Chondrocyte (in vitro differentiated cells): ENCODE results near the gene TDP2. TPM values are rescaled to one million over a fixed set of nuclear protein-coding genes. Genes with fewer than 3 reads are reported as not detected.
"Not testable (repeated sequence)": the region's sequence is repeated elsewhere in the genome, so short reads cannot be mapped to it uniquely, and the experiment has no call there.

Source experiments
- DNase-seq: peaks from one replicate; pipeline ENCODE4 v3.0.0; 2021; ENCODE audit warnings: mixed read lengths, low spot score
- H3K27ac Mint-ChIP-seq: one replicate; pipeline ENCODE4 v1.8.0; 2021; ENCODE audit warnings: mild to moderate bottlenecking, moderate library complexity, mixed read lengths; ENCODE audit not compliant: unreplicated experiment
- H3K27me3 Mint-ChIP-seq: 2 replicates; pipeline ENCODE4 v1.8.0; 2021; ENCODE audit warnings: low read depth, mixed read lengths
- H3K36me3 Mint-ChIP-seq: 2 replicates; pipeline ENCODE4 v1.8.0; 2021; ENCODE audit warnings: low read depth, mixed read lengths
- H3K4me1 Mint-ChIP-seq: 2 replicates; pipeline ENCODE4 v1.8.0; 2021; ENCODE audit warnings: low read depth, mild to moderate bottlenecking, mixed read lengths
- H3K4me3 Mint-ChIP-seq: one replicate; pipeline ENCODE4 v1.8.0; 2021; ENCODE audit warnings: mild to moderate bottlenecking, moderate library complexity, mixed read lengths; ENCODE audit not compliant: unreplicated experiment
- H3K9me3 Mint-ChIP-seq: 2 replicates; pipeline ENCODE4 v1.8.0; 2021; ENCODE audit warnings: low read depth, mixed read lengths
- total RNA-seq: library from RNA; stranded (reverse); gene quantifications from 3 replicates; pipeline ENCODE4 v1.2.1, GENCODE V29; 2021
- TF ChIP-seq, protein P1 (sequence below): fragments of 200-600 bp; sonication (generic); IDR thresholded peaks from 2 replicates; pipeline ENCODE4 v1.5.0; 2021; ENCODE audit warnings: antibody characterized with exemption, mild to moderate bottlenecking, moderate library complexity

TDP2 gene
- total RNA-seq, 1 donor from 2014 or later, result 23.4 TPM

DNA sequence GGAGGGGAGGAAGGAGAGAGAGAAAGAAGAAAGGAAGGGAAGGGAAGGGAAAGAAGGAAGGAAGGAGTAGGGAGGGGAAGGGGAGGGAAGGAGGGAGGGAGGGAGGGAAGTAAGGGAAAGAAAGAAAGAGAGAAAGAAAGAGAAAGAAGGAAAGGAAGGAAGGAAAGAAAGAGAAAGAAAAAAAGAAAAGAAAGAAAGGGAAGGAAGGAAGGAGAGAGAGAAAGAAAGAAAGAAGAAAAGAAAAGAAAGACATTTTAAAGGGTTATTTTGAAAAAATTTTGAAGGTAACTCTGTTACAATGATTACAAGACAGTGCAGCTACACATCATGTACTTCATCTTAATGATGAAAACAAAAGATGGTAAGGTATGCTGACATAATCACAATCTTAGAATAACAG lies 24.6 kb downstream of the TDP2 start:
- H3K9me3 Mint-ChIP-seq, result peaks cover 5% of the 10 kb centered on the region
- TF ChIP-seq, protein P1, sequence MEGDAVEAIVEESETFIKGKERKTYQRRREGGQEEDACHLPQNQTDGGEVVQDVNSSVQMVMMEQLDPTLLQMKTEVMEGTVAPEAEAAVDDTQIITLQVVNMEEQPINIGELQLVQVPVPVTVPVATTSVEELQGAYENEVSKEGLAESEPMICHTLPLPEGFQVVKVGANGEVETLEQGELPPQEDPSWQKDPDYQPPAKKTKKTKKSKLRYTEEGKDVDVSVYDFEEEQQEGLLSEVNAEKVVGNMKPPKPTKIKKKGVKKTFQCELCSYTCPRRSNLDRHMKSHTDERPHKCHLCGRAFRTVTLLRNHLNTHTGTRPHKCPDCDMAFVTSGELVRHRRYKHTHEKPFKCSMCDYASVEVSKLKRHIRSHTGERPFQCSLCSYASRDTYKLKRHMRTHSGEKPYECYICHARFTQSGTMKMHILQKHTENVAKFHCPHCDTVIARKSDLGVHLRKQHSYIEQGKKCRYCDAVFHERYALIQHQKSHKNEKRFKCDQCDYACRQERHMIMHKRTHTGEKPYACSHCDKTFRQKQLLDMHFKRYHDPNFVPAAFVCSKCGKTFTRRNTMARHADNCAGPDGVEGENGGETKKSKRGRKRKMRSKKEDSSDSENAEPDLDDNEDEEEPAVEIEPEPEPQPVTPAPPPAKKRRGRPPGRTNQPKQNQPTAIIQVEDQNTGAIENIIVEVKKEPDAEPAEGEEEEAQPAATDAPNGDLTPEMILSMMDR, result no peak
- H3K27ac Mint-ChIP-seq, result no peak overlapping the region
- H3K4me1 Mint-ChIP-seq, result peaks cover 13% of the 10 kb centered on the region
- peaks cover 13% of the 10 kb centered on the region for H3K27me3 Mint-ChIP-seq
- H3K4me3 Mint-ChIP-seq, result no peak overlapping the region
- no peak for DNase-seq
- H3K36me3 Mint-ChIP-seq, result no peaks in the 10 kb centered on the region

DNA sequence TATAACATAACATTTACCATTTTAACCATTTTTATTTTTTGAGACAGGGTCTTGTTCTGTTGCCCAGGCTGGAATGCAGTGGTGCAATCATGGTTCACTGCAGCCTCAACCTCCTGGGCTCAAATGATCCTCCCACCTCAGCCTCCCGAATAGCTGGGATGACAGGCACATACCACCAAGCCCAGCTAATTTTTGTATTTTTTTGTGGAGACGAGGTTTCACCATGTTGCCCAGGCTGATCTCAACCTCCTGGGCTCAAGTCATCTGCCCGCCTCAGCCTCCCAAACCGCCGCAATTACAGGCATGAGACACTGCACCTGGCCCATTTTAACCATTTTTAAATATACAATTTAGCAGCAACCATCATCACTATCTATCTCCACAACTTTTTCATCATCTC lies 26.1 kb downstream of the TDP2 start:
- peaks cover 21% of the 10 kb centered on the region for H3K27me3 Mint-ChIP-seq
- not testable (repeated sequence) for H3K36me3 Mint-ChIP-seq, H3K9me3 Mint-ChIP-seq, H3K4me3 Mint-ChIP-seq, DNase-seq, H3K27ac Mint-ChIP-seq, H3K4me1 Mint-ChIP-seq

DNA sequence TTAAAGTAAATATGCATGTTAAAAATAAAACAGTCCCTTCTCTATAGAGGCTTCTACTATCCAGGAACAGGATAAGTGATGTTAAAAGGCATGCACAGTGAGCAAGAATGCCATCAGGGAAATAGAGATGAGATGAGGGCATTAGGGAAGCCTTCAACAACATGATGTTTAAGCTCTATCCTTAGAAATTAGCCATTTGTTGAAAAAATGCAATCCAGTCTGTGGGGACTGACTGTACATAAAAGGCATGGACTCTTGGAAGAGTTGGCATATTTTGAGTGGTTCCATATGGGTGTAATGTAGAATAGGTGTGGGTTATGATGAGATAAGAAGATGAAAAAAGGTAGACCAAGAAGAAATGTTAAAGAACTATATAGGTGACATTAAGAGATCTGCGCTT lies 26.5 kb downstream of the TDP2 start:
- no peak for DNase-seq
- TF ChIP-seq, protein P1, result no peak
- Mint-ChIP-seq H3K27ac (no peak overlapping the region), H3K4me3 (no peak overlapping the region), H3K4me1 (peaks cover 1% of the 10 kb centered on the region), H3K36me3 (peaks cover 3% of the 10 kb centered on the region), H3K27me3 (peaks cover 21% of the 10 kb centered on the region), H3K9me3 (peaks cover 5% of the 10 kb centered on the region)

DNA sequence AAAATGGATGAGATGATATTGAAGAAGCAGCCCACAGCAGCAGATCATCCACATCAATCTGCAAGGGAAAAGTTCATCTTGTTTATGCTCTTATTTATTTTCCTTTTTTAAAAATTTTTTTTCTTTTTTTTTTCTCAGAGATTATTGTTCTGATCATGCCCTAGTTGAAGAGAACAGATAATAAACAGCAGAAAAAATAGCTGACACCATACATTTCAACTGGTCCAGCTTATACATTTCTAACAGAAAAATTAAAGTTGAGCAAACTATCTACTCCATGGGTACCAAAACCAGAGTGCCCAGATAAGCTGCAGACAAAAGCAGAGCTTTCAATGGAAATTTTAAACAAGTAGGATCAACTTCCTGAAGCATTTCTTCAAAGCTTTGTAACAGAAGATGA lies 30.0 kb downstream of the TDP2 start:
- TF ChIP-seq, protein P1, result no peak
- no peak overlapping the region for H3K27ac Mint-ChIP-seq
- H3K4me1 Mint-ChIP-seq, result no peaks in the 10 kb centered on the region
- no peak for DNase-seq
- H3K36me3 Mint-ChIP-seq, result peaks cover 3% of the 10 kb centered on the region
- H3K9me3 Mint-ChIP-seq, result peaks cover 5% of the 10 kb centered on the region
- H3K27me3 Mint-ChIP-seq, result peaks cover 24% of the 10 kb centered on the region
- no peak overlapping the region for H3K4me3 Mint-ChIP-seq

DNA sequence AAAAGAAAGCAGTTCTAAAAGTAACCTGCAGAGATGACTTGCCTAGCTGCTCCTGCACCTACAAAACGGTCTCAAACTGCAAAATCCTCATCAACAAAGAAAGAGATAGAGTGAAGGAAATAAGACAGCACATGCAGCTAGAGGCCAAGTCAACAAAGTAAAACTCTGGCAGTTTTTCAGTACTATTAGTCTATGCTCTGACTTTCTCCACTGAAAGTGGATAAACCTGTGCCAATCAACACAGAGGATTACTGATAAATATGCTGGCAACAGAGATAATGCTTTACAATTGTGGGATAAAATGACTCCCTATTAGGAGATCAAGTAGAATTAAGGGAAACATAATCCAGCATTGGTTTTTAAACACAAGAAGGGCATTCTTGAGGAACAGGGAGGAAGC lies 34.1 kb downstream of the TDP2 start:
- Mint-ChIP-seq H3K36me3 (peaks cover 3% of the 10 kb centered on the region), H3K9me3 (no peaks in the 10 kb centered on the region), H3K4me1 (no peaks in the 10 kb centered on the region), H3K27me3 (peaks cover 16% of the 10 kb centered on the region), H3K27ac (no peak overlapping the region), H3K4me3 (no peak overlapping the region)
- TF ChIP-seq, protein P1, result no peak
- no peak for DNase-seq

DNA sequence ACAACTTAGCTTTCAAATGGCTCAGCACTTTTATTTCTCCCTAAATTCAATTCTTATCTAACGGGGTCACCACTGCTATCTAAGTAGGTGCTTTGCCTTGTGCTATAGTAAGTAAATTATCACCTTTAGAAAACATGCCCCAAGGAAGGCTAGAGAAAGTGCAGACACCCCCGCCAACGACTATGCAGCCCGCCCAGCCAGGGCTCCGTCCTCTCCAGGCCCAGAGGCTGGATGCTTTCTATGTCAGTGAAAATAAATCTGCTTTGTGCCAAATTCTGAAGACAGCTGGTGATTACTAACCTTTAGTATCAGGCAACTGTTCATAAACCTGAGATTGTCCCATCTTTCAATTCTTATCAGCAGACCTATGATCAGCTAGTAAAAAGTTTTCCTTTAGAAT lies 35.0 kb downstream of the TDP2 start:
- no peaks in the 10 kb centered on the region for H3K4me1 Mint-ChIP-seq
- no peak overlapping the region for H3K27ac Mint-ChIP-seq
- H3K27me3 Mint-ChIP-seq, result peaks cover 17% of the 10 kb centered on the region
- TF ChIP-seq, protein P1, result no peak
- H3K4me3 Mint-ChIP-seq, result no peak overlapping the region
- peaks cover 3% of the 10 kb centered on the region for H3K36me3 Mint-ChIP-seq
- no peaks in the 10 kb centered on the region for H3K9me3 Mint-ChIP-seq
- DNase-seq, result no peak
